Mesenchymal stem cell (in vitro differentiated cells and primary cell): ENCODE measurements around the gene RAD51B.
A peak's percentile ranks its signal among the peaks of the same experiment; 100 is the strongest.
"Not testable (repeated sequence)": the region's sequence is repeated elsewhere in the genome, so short reads cannot be mapped to it uniquely, and the experiment has no call there.

Experiments
- DNase-seq: peaks from one replicate; pipeline ENCODE4 v3.0.0-alpha.2; 2013
- H2AFZ ChIP-seq: one replicate; pipeline ENCODE4 v1.6.1; 2013; ENCODE audit warnings: low read depth, mild to moderate bottlenecking, control low read depth, inconsistent platforms, low read length, moderate library complexity
- H2AK5ac ChIP-seq: 2 replicates; pipeline ENCODE4 v1.6.1; 2013; ENCODE audit warnings: low read length, moderate library complexity, mild to moderate bottlenecking, inconsistent platforms; ENCODE audit not compliant: severe bottlenecking
- H2BK120ac ChIP-seq: one replicate; pipeline ENCODE4 v1.6.1; 2013; ENCODE audit warnings: low read depth, mild to moderate bottlenecking, inconsistent platforms, low read length, moderate library complexity
- H2BK12ac ChIP-seq, 2 experiments: one replicate each; pipeline ENCODE4 v1.6.1; 2013; ENCODE audit warnings: inconsistent platforms in 2 of 2, low read length in 2 of 2, mild to moderate bottlenecking in 2 of 2, moderate library complexity in 2 of 2, control low read depth in 1 of 2
- H2BK15ac ChIP-seq: one replicate; pipeline ENCODE4 v1.6.1; 2013; ENCODE audit warnings: mild to moderate bottlenecking, low read depth, inconsistent platforms; ENCODE audit not compliant: poor library complexity, severe bottlenecking
- H2BK5ac ChIP-seq: 2 replicates; pipeline ENCODE4 v1.6.1; 2013; ENCODE audit warnings: low read depth, mild to moderate bottlenecking, low read length, control low read depth, inconsistent platforms; ENCODE audit not compliant: poor library complexity, severe bottlenecking
- H3K14ac ChIP-seq, 2 experiments: one replicate each; pipeline ENCODE4 v1.6.1; 2013; ENCODE audit warnings: inconsistent platforms in 2 of 2, low read length in 2 of 2, control low read depth in 1 of 2, mild to moderate bottlenecking in 1 of 2, moderate library complexity in 1 of 2
- H3K18ac ChIP-seq, 2 experiments: one replicate each; pipeline ENCODE4 v1.6.1; 2013; ENCODE audit warnings: inconsistent platforms in 2 of 2, low read length in 2 of 2, control low read depth in 1 of 2, low read depth in 1 of 2, mild to moderate bottlenecking in 1 of 2
- H3K23ac ChIP-seq, 2 experiments: one replicate each; pipeline ENCODE4 v1.6.1; 2013; ENCODE audit warnings: inconsistent platforms in 2 of 2, low read length in 2 of 2, mild to moderate bottlenecking in 2 of 2, moderate library complexity in 2 of 2, control low read depth in 1 of 2
- H3K27ac ChIP-seq: 2 replicates; pipeline ENCODE4 v1.5.1; 2013; ENCODE audit warnings: mild to moderate bottlenecking, moderate library complexity, low read length, control low read depth, inconsistent platforms; ENCODE audit not compliant: poor library complexity, severe bottlenecking
- H3K27me3 ChIP-seq, 2 experiments: 2 replicates each; pipeline versions ENCODE4 v1.6.1 to v1.7.0; 2013; ENCODE audit warnings: low read length in 2 of 2, mild to moderate bottlenecking in 2 of 2, moderate library complexity in 2 of 2, control low read depth in 1 of 2, inconsistent platforms in 1 of 2; ENCODE audit not compliant: control insufficient read depth in 1 of 2, insufficient read depth in 1 of 2
- H3K36me3 ChIP-seq, 2 experiments: 2 replicates each; pipeline versions ENCODE4 v1.6.1 to v1.7.0; 2013; ENCODE audit warnings: low read length in 2 of 2, control low read depth in 1 of 2, inconsistent platforms in 1 of 2, low read depth in 1 of 2, mild to moderate bottlenecking in 1 of 2; ENCODE audit not compliant: insufficient read depth in 2 of 2, control insufficient read depth in 1 of 2
- H3K4ac ChIP-seq, 2 experiments: one replicate each; pipeline ENCODE4 v1.6.1; 2013; ENCODE audit warnings: inconsistent platforms in 2 of 2, low read length in 2 of 2, mild to moderate bottlenecking in 2 of 2, moderate library complexity in 2 of 2, control low read depth in 1 of 2, low read depth in 1 of 2
- H3K4me1 ChIP-seq: 2 replicates; pipeline ENCODE4 v1.6.1; 2013; ENCODE audit warnings: low read depth, low read length, control low read depth; ENCODE audit not compliant: control insufficient read depth, insufficient read depth
- H3K4me2 ChIP-seq: 2 replicates; pipeline ENCODE4 v1.6.1; 2013; ENCODE audit warnings: low read length, mild to moderate bottlenecking, inconsistent platforms; ENCODE audit not compliant: poor library complexity, severe bottlenecking
- H3K4me3 ChIP-seq, 2 experiments: 2 replicates each; pipeline versions ENCODE4 v1.5.1 to v1.7.0; 2013; ENCODE audit warnings: low read length in 2 of 2, mild to moderate bottlenecking in 2 of 2, control low read depth in 1 of 2, low read depth in 1 of 2; ENCODE audit not compliant: insufficient read depth in 1 of 2
- H3K79me1 ChIP-seq: replicated peaks from 2 replicates; pipeline ENCODE4 v1.6.1; 2013; ENCODE audit warnings: mild to moderate bottlenecking, control low read depth, low read length, inconsistent platforms; ENCODE audit not compliant: poor library complexity, severe bottlenecking
- H3K9ac ChIP-seq: 2 replicates; pipeline ENCODE4 v1.7.0; 2013; ENCODE audit warnings: mild to moderate bottlenecking, low read length, moderate library complexity
- H3K9me3 ChIP-seq: 2 replicates; pipeline ENCODE4 v1.7.0; 2013; ENCODE audit warnings: mild to moderate bottlenecking, low read length; ENCODE audit not compliant: control insufficient read depth
- H4K8ac ChIP-seq: one replicate; pipeline ENCODE4 v1.6.1; 2013; ENCODE audit warnings: inconsistent platforms, mild to moderate bottlenecking, low read length, moderate library complexity
- H4K91ac ChIP-seq: one replicate; pipeline ENCODE4 v1.6.1; 2013; ENCODE audit warnings: mild to moderate bottlenecking, low read length, inconsistent platforms
- WGBS: methylation state at CpG from one replicate; pipeline ENCODE4 v1.1.7; 2013; ENCODE audit warnings: mixed read lengths; 5-methylcytosine and 5-hydroxymethylcytosine counted together

Gene RAD51B

GRCh38 chr14:67815573-67816225 lies 3.9 kb upstream of the RAD51B start:
- no peak overlapping the region for H3K23ac ChIP-seq
- H3K27me3 ChIP-seq, result no peaks in the 10 kb centered on the region
- peaks cover 11% of the 10 kb centered on the region for H3K79me1 ChIP-seq
- no peak overlapping the region for H2BK12ac ChIP-seq
- H3K4me2 ChIP-seq, result peak overlapping the region; percentile 92
- H2BK5ac ChIP-seq, result no peak overlapping the region
- H3K14ac ChIP-seq, result no peak overlapping the region
- H3K18ac ChIP-seq, result no peak overlapping the region
- no peak overlapping the region for H4K91ac ChIP-seq
- H2AK5ac ChIP-seq, result no peak overlapping the region
- H2BK120ac ChIP-seq, result no peak overlapping the region
- peaks cover 0 to 30% of the 10 kb centered on the region in 2 experiments for H3K36me3 ChIP-seq
- no peak overlapping the region for H3K4ac ChIP-seq
- peaks cover 6% of the 10 kb centered on the region for H3K4me1 ChIP-seq
- DNase-seq, result peak; percentile 78
- H4K8ac ChIP-seq, result no peak overlapping the region
- no peak overlapping the region for H2AFZ ChIP-seq
- H2BK15ac ChIP-seq, result no peak overlapping the region
- WGBS, result 20% methylated on average over 12 of the region's 14 CpGs
- peak overlapping the region; percentile 28 to 93 for H3K4me3 ChIP-seq
- H3K9me3 ChIP-seq, result no peaks in the 10 kb centered on the region
- peak overlapping the region; percentile 76 for H3K27ac ChIP-seq
- H3K9ac ChIP-seq, result peak overlapping the region; percentile 95

GRCh38 chr14:67816326-67817002 lies 3.1 kb upstream of the RAD51B start, which contains the start of gene ZFYVE26:
Gene ZFYVE26 (minus strand): TSS chr14:67816590. CDS start chr14:67815963, 627 bp downstream.
- Histone ChIP-seq H2BK5ac (no peak within 1 kb of the TSS), H3K4me3 (peak within 1 kb of the TSS; percentile 85 to 93), H2BK15ac (no peak within 1 kb of the TSS), H3K4ac (peak within 1 kb of the TSS; percentile 42 to 61), H3K9ac (peak within 1 kb of the TSS; percentile 95), H2BK12ac (no peak within 1 kb of the TSS), H2AFZ (peak within 1 kb of the TSS; percentile 66), H3K14ac (no peak within 1 kb of the TSS), H3K79me1 (peaks cover 15% of the 10 kb centered on the region), H3K4me2 (peak within 1 kb of the TSS; percentile 92), H4K8ac (peak within 1 kb of the TSS; percentile 86), H4K91ac (peak within 1 kb of the TSS; percentile 27), H3K36me3 (peaks cover 0 to 23% of the 10 kb centered on the region in 2 experiments), H3K4me1 (peaks cover 6% of the 10 kb centered on the region), H3K9me3 (no peaks in the 10 kb centered on the region), H3K27me3 (no peaks in the 10 kb centered on the region), H3K23ac (no peak within 1 kb of the TSS), H2AK5ac (no peak within 1 kb of the TSS), H3K27ac (peak within 1 kb of the TSS; percentile 76), H2BK120ac (no peak within 1 kb of the TSS), H3K18ac (peak within 1 kb of the TSS; percentile 52 to 67)
- peak; percentile 96 for DNase-seq
- 2% methylated on average over 26 of the region's 26 CpGs for WGBS

- peaks cover 15% of the 10 kb centered on the region for H3K79me1 ChIP-seq
- no peak overlapping the region for H4K8ac ChIP-seq
- peaks cover 0 to 12% of the 10 kb centered on the region in 2 experiments for H3K36me3 ChIP-seq
- H3K27me3 ChIP-seq, result no peaks in the 10 kb centered on the region
- H3K9ac ChIP-seq, result no peak overlapping the region
- no peak overlapping the region for H3K4me2 ChIP-seq
- no peak overlapping the region for H3K4ac ChIP-seq
- no peak overlapping the region for H3K18ac ChIP-seq
- no peak overlapping the region for H3K14ac ChIP-seq
- H2BK12ac ChIP-seq, result no peak overlapping the region
- H2AK5ac ChIP-seq, result no peak overlapping the region
- H2AFZ ChIP-seq, result no peak overlapping the region
- no peak overlapping the region for H3K4me3 ChIP-seq
- no peak overlapping the region for H3K23ac ChIP-seq
- H2BK5ac ChIP-seq, result no peak overlapping the region
- H3K4me1 ChIP-seq, result peaks cover 6% of the 10 kb centered on the region
- H2BK15ac ChIP-seq, result no peak overlapping the region
- no peaks in the 10 kb centered on the region for H3K9me3 ChIP-seq
- no peak for DNase-seq
- 97% methylated on average over 14 of the region's 14 CpGs for WGBS
- no peak overlapping the region for H2BK120ac ChIP-seq
- H3K27ac ChIP-seq, result no peak overlapping the region
- no peak overlapping the region for H4K91ac ChIP-seq
Observed at GRCh38 chr14:67817750-67818438, 1.7 kb upstream of the RAD51B start.

- not testable (repeated sequence) for H3K36me3 ChIP-seq, H3K4me2 ChIP-seq, H2BK15ac ChIP-seq, H2BK120ac ChIP-seq, H3K27me3 ChIP-seq, H3K18ac ChIP-seq, DNase-seq, H3K27ac ChIP-seq, H4K91ac ChIP-seq, H3K4ac ChIP-seq, H3K14ac ChIP-seq, H2AFZ ChIP-seq, H4K8ac ChIP-seq, H3K9ac ChIP-seq, H2BK12ac ChIP-seq, H2AK5ac ChIP-seq, H3K4me1 ChIP-seq, H2BK5ac ChIP-seq, H3K9me3 ChIP-seq, H3K23ac ChIP-seq, H3K4me3 ChIP-seq
- peaks cover 15% of the 10 kb centered on the region for H3K79me1 ChIP-seq
- WGBS, result 96% methylated on average over 6 of the region's 6 CpGs
Observed at GRCh38 chr14:67818476-67818875, 1.1 kb upstream of the RAD51B start.
